ENCODE results near the gene SMPD4.
"Not testable (repeated sequence)": the region's sequence is repeated elsewhere in the genome, so short reads cannot be mapped to it uniquely, and the experiment has no call there.

SMPD4 gene

GRCh38 chr2:130187268-130187667 is 5.9 kb upstream of the SMPD4 start:
- DNase-seq = no peak

- DNase-seq = no peak
Measured at GRCh38 chr2:130186391-130186790, 5.0 kb upstream of the SMPD4 start.

GRCh38 chr2:130185896-130186295 is 4.5 kb upstream of the SMPD4 start:
- DNase-seq = no peak

- DNase-seq = no peak
Measured at GRCh38 chr2:130185436-130185835, 4.0 kb upstream of the SMPD4 start.

GRCh38 chr2:130183512-130184373 is 2.3 kb upstream of the SMPD4 start:
- DNase-seq = no peak

GRCh38 chr2:130182826-130183511 is 1.6 kb upstream of the SMPD4 start:
- not testable (repeated sequence) for DNase-seq

- peak; percentile 85 for DNase-seq
Measured at GRCh38 chr2:130181880-130182682, 679 bp upstream of the SMPD4 start, which contains the start of gene MZT2B. Gene MZT2B, plus strand, starts transcription at chr2:130182262. Its CDS starts 21 bp downstream, at chr2:130182283.

GRCh38 chr2:130180404-130181324 is 738 bp downstream of the SMPD4 start:
- not testable (repeated sequence) for DNase-seq

- not testable (repeated sequence) for DNase-seq
Measured at GRCh38 chr2:130174866-130175265, 6.5 kb downstream of the SMPD4 start.

- no peak for DNase-seq
Measured at GRCh38 chr2:130169896-130170295, 11.5 kb downstream of the SMPD4 start.

GRCh38 chr2:130169163-130169562 is 12.2 kb downstream of the SMPD4 start:
- not testable (repeated sequence) for DNase-seq

- not testable (repeated sequence) for DNase-seq
Measured at GRCh38 chr2:130166611-130167010, 14.8 kb downstream of the SMPD4 start.

GRCh38 chr2:130165293-130166016 is 15.9 kb downstream of the SMPD4 start:
- no peak for DNase-seq

- no peak for DNase-seq
Measured at GRCh38 chr2:130162968-130163367, 18.4 kb downstream of the SMPD4 start.

GRCh38 chr2:130162486-130162885 is 18.9 kb downstream of the SMPD4 start:
- DNase-seq = not testable (repeated sequence)

- DNase-seq = not testable (repeated sequence)
Measured at GRCh38 chr2:130160838-130161705, 20.3 kb downstream of the SMPD4 start.

- no peak for DNase-seq
Measured at GRCh38 chr2:130160131-130160530, 21.3 kb downstream of the SMPD4 start.

- DNase-seq = not testable (repeated sequence)
Measured at GRCh38 chr2:130159376-130159775, 22.0 kb downstream of the SMPD4 start.

- no peak for DNase-seq
Measured at GRCh38 chr2:130158631-130159030, 22.8 kb downstream of the SMPD4 start.
